ENCODE measurements around the gene RAB40B. TPM values are rescaled to one million over a fixed set of nuclear protein-coding genes. Genes with fewer than 3 reads are reported as not detected.

The RAB40B gene
- total and polyA plus RNA-seq, 2 of the 13 experiments (the other 11 are each of a cell fraction or from before 2014, with no cell fraction given), result 6.2 to 6.5 TPM

GRCh38 chr17:82716203-82717010 lies 17.9 kb upstream of the RAB40B start, which contains the start of gene FN3KRP (continued):
- TF ChIP-seq MNT (IDR thresholded peaks at IDR 0.05) (peak; percentile 53), HMGXB4 (CRISPR knock-in tag; IDR thresholded peaks at IDR 0.05; ENCODE audit: borderline replicate concordance in 1 of 2, low read depth in 1 of 2) (peak in 1 of 2 experiments; percentile 5; a peak in 1 of 4 replicates), MXD1 (CRISPR knock-in tag; IDR thresholded peaks at IDR 0.05) (peak; percentile 50; the same call in 1 of the 2 replicates), TIGD3 (CRISPR knock-in tag; IDR thresholded peaks at IDR 0.05; ENCODE audit: borderline replicate concordance) (no peak), RELA (CRISPR knock-in tag; IDR thresholded peaks at IDR 0.05) (no peak), RFXANK (CRISPR knock-in tag; IDR thresholded peaks at IDR 0.05) (no peak), ARNTL (CRISPR knock-in tag; IDR thresholded peaks at IDR 0.05) (no peak; the same call in none of the 2 replicates), ETV6 (CRISPR knock-in tag; conservative IDR thresholded peaks at IDR 0.05) (no peak), HOXA3 (CRISPR knock-in tag; IDR thresholded peaks at IDR 0.05) (peak; percentile 39; the same call in 1 of the 2 replicates), TGIF2 (CRISPR knock-in tag; IDR thresholded peaks at IDR 0.05) (peak; percentile 75; the same call in 1 of the 2 replicates), ZGPAT (CRISPR knock-in tag; IDR thresholded peaks at IDR 0.05) (no peak), SNAPC2 (CRISPR knock-in tag; IDR thresholded peaks at IDR 0.05) (peak; percentile 52; the same call in 1 of the 2 replicates), ZSCAN30 (CRISPR knock-in tag; IDR thresholded peaks at IDR 0.05) (peak; percentile 30; the same call in 1 of the 2 replicates), TFDP2 (CRISPR knock-in tag; IDR thresholded peaks at IDR 0.05) (peak; percentile 89), ZNF362 (CRISPR knock-in tag; IDR thresholded peaks at IDR 0.05; ENCODE audit: borderline replicate concordance) (0 out of 2 replicates have a peak, but pooled peaks have one; percentile 5), NFYB (CRISPR knock-in tag; IDR thresholded peaks at IDR 0.05) (peak; percentile 47; the same call in 1 of the 2 replicates), IRX3 (CRISPR knock-in tag; IDR thresholded peaks at IDR 0.05; ENCODE audit: borderline replicate concordance, low read depth) (no peak), ZNF781 (CRISPR knock-in tag; IDR thresholded peaks at IDR 0.05; ENCODE audit: borderline replicate concordance, not compliant biosample characterization) (no peak), RORA (CRISPR knock-in tag; IDR thresholded peaks at IDR 0.05) (no peak)
